NT2/D1 (cell line): ENCODE measurements around the gene LURAP1L.

Source experiments
- SUZ12 ChIP-seq: IDR thresholded peaks from 2 replicates; pipeline ENCODE4 v1.6.1; 2011; ENCODE audit not compliant: insufficient read length, insufficient read depth; ENCODE audit errors: extremely low read depth
- YY1 ChIP-seq: IDR thresholded peaks from 2 replicates; pipeline ENCODE4 v1.6.1; 2011; ENCODE audit not compliant: insufficient read length, insufficient read depth
- ZNF274 ChIP-seq: IDR thresholded peaks from 2 replicates; pipeline ENCODE4 v1.6.1; 2011; ENCODE audit warnings: mild to moderate bottlenecking, low read depth, low read length

DNA sequence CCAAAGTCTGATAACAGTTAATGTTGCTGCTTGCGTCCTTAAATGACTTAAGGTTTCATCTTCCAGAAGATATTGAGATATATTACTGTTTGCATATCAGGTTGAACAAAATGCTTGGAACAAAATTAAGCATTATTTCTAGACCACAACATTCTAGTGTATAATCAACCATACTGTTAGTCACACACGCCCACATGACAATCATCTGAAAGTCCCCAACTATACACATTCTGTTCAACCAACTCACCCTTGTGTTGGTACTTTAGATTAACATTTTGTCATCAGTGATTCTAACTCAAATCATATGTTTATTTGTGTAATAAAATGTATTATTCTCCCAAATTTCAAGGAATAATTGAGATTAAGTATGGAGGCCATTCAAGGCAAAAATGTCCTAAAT lies 47.3 kb downstream of the LURAP1L start:
- no peak for TF ChIP-seq YY1
- no peak for TF ChIP-seq ZNF274
- no peak for TF ChIP-seq SUZ12
